Measurements from ENCODE around the gene C1QTNF3.

The C1QTNF3 gene

DNA sequence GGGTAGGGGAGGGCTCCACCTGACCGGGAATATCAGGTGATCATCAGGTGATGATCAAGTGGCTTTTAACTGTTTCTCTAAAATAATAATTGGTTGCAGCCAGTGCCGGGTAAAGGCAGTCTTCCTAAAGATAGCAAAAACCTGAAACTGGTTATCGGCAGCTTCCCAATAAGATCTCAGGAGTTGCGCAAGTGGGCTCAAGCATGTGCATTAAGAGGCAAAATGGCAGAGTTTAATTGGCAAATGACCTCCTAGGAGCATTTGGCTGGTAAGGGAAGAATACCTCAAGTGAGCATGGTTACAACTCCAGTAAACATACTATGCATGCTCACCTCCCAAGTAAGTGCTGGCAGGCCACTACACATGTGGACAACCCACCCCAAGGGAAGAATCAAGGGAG lies 4.2 kb downstream of the C1QTNF3 start:
- no peak for DNase-seq (ENCODE audit: low read depth)
- TF ChIP-seq CTCF (conservative IDR thresholded peaks at IDR 0.05; ENCODE audit: control insufficient read depth, insufficient read depth, low read depth, low read length) = no peak
- H3K4me3 ChIP-seq (ENCODE audit: control insufficient read depth, low read depth, low read length) = no peak overlapping the region

- no peak for TF ChIP-seq CTCF (conservative IDR thresholded peaks at IDR 0.05; ENCODE audit: control insufficient read depth, insufficient read depth, low read depth, low read length)
- no peak for DNase-seq (ENCODE audit: low read depth)
Measured at GRCh38 chr5:34038390-34038789, 4.6 kb downstream of the C1QTNF3 start.

GRCh38 chr5:34037726-34038125 lies 5.3 kb downstream of the C1QTNF3 start:
- H3K4me3 ChIP-seq (ENCODE audit: control insufficient read depth, low read depth, low read length) = no peak overlapping the region
- no peak for TF ChIP-seq CTCF (conservative IDR thresholded peaks at IDR 0.05; ENCODE audit: control insufficient read depth, insufficient read depth, low read depth, low read length)
- DNase-seq (ENCODE audit: low read depth) = no peak

More at GRCh38 chr5:34038390-34038789, 4.6 kb downstream of the C1QTNF3 start:
- H3K4me3 ChIP-seq (ENCODE audit: control insufficient read depth, low read depth, low read length) = no peak overlapping the region

- DNase-seq (ENCODE audit: low read depth) = no peak
- no peak for TF ChIP-seq CTCF (conservative IDR thresholded peaks at IDR 0.05; ENCODE audit: control insufficient read depth, insufficient read depth, low read depth, low read length)
- no peak overlapping the region for H3K4me3 ChIP-seq (ENCODE audit: control insufficient read depth, low read depth, low read length)
Measured at GRCh38 chr5:34035756-34036155, 7.3 kb downstream of the C1QTNF3 start.

GRCh38 chr5:34034534-34035327 lies 8.3 kb downstream of the C1QTNF3 start:
- H3K4me3 ChIP-seq (ENCODE audit: control insufficient read depth, low read depth, low read length) = no peak overlapping the region
- DNase-seq (ENCODE audit: low read depth) = no peak
- TF ChIP-seq CTCF (conservative IDR thresholded peaks at IDR 0.05; ENCODE audit: control insufficient read depth, insufficient read depth, low read depth, low read length) = no peak

GRCh38 chr5:34031966-34032365 lies 11.0 kb downstream of the C1QTNF3 start:
- no peak for DNase-seq (ENCODE audit: low read depth)
- TF ChIP-seq CTCF (conservative IDR thresholded peaks at IDR 0.05; ENCODE audit: control insufficient read depth, insufficient read depth, low read depth, low read length) = no peak
- no peak overlapping the region for H3K4me3 ChIP-seq (ENCODE audit: control insufficient read depth, low read depth, low read length)

Measured in fibroblast of mammary gland (primary cell).